ENCODE measurements around the gene FBXO28.
"Not testable (repeated sequence)": the region's sequence is repeated elsewhere in the genome, so short reads cannot be mapped to it uniquely, and the experiment has no call there.

Gene FBXO28, protein sequence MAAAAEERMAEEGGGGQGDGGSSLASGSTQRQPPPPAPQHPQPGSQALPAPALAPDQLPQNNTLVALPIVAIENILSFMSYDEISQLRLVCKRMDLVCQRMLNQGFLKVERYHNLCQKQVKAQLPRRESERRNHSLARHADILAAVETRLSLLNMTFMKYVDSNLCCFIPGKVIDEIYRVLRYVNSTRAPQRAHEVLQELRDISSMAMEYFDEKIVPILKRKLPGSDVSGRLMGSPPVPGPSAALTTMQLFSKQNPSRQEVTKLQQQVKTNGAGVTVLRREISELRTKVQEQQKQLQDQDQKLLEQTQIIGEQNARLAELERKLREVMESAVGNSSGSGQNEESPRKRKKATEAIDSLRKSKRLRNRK

DNA sequence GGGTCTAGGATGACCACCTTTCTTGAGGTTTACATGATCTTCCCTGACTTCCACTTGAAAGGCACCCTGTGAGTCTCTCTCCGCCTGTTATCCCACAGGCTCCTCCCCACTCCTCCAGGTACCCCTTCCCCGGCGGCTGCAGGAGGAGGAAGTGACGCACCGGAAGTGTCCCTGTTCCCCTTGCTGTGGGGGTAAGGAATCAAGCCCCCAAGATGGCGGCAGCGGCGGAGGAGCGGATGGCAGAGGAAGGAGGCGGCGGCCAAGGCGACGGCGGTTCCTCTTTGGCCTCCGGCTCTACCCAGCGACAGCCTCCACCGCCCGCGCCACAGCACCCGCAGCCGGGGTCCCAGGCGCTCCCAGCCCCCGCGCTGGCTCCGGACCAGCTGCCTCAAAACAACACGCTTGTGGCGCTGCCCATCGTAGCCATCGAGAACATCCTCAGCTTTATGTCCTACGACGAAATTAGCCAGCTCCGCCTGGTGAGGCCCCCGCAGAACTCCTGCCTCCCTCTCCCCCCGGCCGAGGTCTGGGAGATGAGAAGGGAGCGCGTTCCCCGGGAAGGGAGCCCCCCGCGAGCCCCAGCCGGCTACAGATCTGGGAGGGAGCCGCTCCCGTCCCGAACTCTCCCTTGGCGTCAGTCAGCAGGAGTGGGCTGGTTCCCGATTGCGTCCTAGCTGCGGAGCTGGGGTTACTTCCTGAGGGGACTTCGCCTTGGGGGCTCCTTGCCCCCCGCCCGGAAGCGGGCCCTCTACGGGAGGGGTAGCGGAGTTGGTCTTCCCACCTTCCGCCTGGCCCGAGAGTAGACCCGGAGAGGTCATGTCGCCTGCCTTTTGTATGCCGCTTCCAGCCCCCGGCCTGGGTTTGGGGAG, at the start of gene FBXO28:
TSS of gene FBXO28 (plus strand) at position 194 of the 869 bp plus-strand sequence. CDS start at position 213, 19 bp downstream.
- DNase-seq: peak; percentile 88

DNA sequence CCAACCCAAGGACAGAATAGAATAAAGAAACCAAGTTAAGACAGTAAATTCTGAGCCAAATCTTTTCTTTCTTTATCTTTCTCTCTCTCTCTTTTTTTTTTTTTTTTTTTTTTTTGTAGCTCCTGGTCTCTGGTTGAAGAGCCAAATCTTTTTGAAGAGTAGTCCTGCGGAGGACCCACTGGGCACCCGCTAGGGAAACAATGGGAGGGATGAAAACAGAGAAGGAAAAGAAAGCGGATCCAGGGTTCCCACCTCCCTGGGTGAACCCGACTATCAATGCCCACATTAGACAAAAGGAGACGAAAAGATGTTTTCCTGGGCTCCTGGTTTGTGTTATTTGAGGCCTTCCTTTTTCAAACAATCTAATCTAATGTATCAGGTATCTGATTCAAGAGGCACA, 49.8 kb upstream of the FBXO28 start:
- no peak for DNase-seq

DNA sequence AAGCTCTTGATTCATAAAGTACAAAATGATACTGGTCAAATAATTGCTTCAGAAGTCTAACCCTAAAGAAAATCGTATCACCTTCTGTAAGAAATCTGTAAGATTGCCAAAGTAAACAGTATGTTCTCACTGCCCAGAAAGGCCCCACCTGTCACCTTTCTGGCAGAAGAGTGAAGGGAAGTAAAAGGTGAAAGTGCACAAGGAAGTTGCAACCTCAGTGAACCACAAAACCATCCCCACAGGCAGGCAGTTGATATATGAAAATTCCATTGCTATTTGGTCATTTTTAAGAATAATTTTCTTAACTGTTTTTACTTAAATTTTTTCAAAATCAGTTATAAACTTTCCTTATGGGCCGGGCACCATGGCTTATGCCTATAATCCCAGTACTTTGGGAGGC, 48.5 kb upstream of the FBXO28 start:
- DNase-seq: no peak

DNA sequence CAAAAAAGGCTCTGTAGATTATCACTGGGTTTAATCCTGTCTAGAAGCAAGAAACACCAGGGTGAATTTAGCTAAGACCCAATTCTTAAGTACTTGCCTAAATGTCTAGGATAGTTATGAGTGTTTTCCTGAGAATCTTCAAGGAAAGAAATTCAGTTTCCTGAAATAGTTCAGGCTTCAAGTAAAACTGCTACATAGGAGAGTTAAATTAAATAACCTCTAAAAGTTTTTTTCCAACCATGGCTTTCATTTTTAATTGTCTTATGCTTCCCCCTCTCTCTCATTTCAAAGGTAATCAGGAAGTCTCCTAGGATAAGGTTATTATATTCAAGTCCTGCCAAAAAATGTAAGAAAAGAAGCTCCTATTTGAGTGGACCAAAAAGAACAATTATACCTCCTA, 46.7 kb upstream of the FBXO28 start:
- DNase-seq: no peak

DNA sequence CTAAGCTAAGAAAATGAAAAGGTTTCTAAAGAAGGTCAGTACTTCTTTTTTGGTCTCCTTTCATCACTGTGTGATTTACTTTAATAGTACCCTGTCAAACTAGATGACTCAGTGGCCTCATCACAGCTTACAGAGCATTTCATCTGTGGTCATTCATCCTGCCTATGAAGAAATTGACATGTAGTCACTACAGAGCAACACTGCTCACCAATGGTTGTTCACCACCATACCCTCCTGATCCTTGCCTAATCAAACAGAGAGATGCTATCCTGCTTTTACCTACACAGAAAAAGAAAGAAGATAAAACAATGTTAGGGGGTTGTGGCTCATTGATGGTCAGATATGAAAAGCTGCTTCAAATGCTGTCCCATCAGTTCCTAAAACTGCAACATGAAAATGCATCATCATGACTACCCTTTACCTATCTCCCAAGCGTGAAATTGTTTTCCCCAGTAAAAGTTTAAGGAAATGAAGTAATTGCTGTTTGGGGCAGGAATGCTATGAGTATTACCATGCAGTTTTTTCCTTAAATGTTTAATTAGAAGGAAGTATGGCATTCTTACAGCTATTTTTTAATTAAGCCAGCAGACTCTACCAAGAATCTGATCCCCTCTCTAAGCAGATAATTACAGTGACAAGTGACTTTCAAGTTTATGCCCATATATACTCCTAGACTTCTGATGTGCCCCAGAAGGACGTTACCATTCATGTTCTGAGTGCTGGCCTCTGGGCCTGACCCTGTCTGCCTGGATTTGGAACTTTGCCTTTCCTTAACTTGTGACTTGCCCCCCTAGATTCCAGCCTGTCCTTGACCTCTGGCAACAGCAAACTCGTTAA, 46.1 kb upstream of the FBXO28 start:
- no peak for DNase-seq

DNA sequence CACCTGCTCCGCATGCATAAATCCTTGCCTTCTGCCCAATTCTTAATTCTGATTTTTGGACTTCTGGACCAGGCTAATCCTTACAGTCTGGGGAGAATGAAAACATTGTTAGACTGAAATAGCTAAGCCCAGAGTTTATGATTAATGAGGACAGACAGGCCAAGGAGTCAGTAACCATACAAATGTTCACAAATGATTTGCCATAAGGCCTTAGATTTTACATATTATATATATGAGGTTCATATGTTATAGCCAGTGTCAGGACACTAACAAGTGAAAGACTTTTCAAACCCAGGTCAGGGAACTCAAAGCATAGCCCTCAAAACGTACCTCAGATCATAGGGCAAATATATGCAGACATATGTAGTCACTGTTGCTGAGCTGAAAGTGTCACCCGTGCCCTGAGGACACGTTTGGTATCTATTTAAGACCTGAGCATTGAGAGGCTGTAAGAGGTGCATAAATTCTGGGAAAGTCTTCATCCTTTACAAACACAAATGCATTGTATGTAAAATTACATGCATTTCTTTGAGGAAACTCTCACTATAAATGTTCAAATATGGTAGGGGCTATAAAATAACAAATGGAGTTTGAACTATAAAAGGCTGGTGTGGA, 45.3 kb upstream of the FBXO28 start:
- DNase-seq: no peak

DNA sequence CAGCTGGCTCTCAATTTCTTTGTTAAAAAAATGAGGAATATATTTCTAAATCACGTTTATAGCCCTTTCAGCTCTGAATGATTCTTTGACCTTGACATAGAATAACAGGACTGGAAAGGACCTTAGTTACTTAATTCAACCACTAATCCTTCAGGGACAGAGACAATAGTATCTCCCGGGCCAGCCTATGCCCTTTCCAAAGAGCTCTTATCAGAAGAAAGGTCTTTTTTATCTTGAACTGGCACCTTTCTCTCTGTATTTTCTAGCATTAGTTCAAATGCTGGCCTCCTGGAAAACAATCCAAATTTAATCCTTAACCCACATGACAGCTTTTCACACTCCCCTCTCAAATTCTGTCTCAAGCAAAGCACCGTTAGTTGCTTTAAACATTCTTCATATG, 44.8 kb upstream of the FBXO28 start:
- DNase-seq: no peak

DNA sequence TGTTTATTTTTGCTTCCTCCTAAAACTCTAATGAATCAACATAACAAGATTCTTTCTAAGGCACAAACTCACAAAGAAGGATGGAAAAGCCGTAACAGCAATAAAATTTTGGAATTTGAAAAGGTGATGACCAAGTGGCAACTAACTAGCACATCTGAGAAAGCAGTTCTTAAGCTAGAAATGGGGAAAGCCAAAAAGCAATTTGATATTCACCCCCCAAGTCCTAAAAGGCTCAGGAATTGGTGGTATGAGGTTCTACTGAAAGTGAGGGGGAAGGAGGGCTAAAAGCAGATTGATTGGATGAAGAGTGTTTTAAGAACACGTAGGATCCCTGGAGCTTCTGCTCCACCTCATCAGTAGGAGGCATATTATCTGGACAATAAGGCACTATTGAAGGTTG, 43.4 kb upstream of the FBXO28 start:
- no peak for DNase-seq

DNA sequence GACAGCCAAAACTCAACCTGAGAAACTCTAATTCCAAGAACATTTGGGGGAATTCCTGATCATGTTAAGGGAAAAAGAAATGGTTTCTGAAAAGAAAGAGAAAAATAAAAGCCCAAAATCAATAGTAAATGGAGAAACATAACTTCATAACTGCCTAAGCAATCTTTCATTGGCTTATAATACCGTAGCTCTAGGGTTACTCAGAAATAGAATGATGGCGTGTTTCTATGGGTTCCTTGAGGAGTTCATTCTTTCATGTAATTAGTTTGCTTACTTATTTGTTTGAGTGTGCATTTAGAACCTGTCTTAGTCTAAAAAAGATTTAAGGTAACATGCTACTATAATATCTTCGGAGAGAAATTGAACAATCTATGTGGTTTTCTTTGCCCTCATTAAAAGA, 37.5 kb upstream of the FBXO28 start:
- DNase-seq: no peak

DNA sequence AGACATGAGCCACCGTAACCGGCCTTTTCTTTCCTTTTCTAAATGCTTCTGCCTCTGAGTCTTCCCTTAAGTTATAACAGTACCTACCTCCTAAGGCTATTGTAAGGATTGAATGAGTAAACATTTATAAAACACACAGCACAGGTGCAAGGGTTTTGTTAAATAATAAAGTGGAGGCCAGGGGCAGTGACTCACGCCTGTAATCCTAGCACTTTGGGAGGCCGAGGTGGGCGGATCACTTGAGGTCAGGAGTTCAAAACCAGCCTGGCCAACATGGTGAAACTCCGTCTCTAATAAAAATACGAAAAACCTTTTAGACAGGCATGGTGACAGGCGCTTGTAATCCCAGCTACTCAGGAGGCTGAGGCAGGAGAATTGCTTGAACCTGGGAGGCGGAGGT, 34.3 kb upstream of the FBXO28 start:
- not testable (repeated sequence) for DNase-seq

DNA sequence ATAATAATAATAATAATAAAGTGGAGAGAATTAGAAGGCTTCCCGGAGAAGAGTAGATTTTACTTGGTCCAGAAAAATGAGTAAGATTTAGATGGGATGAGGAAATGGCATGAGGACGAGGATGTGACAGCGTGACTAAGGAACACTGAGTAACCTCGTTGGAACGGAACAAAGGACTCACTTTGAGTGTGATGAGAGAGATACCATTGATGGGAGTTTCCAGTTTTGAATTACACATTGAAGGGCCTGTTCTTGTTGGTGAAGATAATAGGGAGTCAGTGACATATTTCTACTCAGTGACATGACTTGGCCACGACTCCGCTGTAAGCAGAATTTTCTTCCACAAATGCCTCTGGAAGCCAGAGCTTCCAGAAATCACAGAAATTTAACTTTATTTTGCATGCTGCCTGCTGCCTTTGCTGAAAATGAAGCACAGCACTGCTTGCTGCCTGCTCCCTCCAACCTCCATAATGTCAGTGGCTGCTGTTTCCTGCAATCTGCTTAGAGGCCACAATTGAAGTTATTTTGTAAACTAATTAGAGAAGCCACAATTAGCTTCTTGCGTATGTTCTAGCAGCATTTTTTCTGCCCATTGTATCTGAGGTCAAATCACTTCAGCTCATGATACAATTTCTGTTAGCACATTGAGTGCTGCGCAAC, 33.7 kb upstream of the FBXO28 start:
- peak; percentile 1 for DNase-seq

DNA sequence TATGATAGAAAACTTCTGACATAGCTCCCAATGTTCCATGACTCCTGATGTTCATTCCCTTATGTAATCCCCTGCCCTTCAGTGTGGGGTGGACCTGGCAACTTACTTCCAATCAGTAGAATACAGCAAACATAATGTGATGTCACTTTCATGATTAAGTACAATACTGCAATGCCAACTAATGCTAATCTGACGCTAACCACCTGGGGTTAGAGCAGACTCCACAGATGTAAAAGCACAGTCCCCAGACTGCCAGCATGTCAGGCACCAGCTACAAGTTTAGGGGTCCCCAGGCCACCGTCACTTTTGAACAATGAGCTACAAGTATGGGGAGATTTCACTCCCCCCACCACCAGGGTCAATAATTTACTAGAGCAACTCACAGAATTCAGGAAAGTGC, 32.3 kb upstream of the FBXO28 start:
- no peak for DNase-seq

DNA sequence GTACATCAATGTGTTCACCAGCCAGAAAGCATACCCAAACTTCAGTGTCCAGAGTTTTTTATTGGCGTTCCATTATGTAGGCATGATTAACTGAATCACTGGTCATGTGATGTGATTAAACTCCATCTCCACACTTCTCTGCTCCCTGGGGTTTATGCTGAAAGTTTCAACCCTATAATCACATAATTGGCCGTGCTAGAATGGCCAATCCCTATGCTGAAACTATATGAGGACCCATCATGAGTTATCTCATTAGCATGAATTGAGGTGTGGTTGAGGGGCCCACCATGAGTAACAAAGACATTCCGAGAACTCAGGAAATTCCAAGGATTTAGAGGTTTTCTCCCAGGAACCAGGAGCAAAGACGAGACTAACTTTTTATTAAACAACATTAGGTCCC, 31.8 kb upstream of the FBXO28 start:
- DNase-seq: no peak

DNA sequence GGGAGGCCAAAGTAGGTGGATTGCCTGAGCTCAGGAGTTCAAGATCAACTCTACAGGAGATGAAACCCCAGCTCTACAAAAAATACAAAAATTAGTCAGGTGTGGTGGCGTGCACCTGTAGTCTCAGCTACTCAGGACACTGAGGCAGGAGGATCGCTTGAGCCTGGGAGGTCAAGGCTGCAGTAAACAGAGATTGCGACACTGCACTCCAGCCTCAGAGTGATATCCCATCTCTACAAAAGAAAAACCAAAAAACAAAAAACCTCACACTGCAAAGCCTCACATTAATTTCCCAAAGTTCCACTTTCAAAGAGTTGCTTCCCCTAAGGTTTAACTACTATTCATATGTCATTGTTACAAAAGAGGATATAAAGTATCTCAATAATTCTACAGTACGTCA, 29.0 kb upstream of the FBXO28 start:
- no peak for DNase-seq

DNA sequence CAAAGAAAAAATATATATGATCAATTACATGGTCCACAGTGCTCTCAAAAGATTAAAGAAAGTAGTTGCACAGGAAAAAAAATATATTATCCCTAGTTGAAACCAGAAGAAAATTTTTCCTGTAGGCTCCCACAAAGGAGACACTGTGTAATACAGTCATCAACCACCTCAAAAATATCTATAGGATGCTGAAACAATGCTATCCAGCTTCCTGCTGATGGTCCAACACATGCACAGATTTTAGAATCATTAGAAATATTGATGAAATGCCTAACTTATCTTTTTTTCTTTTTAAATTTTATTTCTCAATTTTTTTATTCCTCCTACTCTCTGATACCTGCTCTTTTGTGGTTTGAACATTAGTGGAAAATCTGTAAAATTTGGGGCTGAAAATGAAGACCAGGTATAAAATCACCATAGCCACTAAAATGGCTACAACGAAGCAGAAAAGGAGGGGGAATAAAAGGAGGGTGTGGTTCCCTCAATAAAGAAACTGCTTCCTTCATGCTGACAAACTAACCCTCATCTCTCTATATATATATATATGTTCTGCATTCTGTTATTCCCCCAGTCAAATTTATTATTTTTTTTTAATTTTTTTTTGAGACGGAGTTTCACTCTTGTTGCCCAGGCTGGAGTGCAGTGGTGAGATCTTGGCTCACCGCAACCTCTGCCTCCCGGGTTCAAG, 28.3 kb upstream of the FBXO28 start:
- no peak for DNase-seq

DNA sequence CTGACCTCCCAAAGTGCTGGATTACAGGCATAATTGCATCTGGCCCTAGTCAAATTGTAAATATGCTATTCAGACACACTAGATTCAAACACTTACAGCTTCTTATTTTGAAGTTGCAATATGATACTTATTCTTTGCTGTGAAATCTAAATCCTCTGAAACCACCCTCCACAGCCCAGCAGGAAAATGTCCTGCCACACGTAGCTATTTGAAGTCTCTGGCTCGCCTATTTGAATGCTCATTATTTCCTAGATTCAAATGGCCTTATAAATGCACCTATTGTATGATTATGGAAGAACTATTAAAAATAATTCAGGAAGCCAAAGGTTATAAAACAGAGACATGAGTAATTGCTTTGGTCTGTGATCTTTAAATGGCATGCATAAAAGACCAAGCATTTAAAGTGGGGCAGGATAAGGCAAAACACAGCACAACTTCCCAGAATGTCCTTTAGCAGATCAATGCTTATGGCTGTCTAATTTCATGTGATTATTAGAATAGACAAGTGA, 26.6 kb upstream of the FBXO28 start:
- no peak for DNase-seq

DNA sequence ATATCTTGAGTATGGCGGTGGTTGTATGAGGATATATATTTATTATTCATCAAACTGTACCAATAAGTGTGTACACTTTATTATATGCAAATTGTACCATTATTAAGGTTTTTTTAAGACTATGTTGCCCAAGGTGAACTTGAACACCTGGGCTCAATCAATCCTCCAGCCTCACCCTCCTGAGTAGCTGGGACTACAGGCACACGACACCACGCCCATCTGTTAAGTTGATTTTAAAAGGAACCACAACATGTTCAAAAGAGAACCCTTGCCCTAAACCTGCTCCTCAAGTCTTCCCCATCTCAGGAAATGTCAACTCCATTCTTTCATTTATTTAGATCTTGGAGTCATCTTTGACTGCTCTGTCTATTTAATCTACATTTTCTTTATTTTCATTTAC, 24.3 kb upstream of the FBXO28 start:
- DNase-seq: no peak

DNA sequence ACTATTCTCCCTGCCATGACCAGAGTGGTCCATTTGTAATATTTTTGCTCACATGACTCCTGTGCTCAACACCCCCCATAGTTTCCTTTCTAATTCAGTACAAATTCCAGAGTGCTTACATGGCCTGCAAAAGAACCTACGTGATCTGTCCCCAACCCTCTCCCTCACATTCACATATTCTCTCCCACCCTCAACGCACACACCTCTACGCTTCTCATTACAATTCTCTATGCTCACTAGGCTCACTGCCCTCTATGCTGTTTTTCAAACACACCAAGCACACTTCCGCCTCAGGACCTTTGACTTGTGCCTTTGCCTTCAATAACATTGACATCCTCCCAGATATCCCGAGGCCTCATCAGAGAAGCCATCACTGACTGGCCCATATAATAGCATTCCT, 23.8 kb upstream of the FBXO28 start:
- no peak for DNase-seq

DNA sequence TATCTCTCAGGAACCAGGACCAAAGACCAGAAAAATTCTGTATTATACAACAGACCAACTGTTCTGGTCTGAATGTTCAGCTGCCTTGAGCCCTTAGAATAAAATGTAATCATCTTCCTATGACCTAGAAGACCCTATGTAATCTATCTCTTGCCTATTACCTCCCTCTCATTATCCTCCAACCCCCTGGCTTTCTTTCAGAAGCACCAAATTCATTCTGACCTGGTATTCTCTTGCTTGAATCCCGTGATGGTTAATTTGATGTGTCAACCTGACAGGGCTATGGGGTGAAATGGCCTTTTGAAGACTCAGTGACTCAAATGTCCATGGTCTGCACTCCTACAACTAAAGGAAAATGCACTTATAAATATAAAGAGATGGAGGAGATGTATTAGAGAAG, 21.8 kb upstream of the FBXO28 start:
- DNase-seq: no peak

DNA sequence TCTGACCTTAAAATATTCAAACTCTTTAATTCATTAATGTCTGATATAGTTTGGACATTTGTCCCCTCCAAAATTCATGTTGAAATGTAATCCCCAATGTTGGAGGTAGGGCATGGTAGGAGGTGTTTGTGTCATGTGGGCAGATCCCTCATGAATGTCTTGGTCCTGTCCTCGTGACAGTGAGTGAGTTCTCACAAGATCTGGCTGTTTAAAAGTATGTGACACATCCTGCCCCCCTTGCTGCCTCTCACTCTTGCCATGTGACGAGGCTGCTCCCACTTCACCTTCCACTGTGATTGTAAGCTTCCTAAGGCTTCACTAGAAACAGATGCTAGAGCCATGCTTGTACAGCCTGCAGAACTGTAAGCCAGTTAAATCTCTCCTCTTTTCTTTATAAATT, 21.3 kb upstream of the FBXO28 start:
- DNase-seq: no peak

DNA sequence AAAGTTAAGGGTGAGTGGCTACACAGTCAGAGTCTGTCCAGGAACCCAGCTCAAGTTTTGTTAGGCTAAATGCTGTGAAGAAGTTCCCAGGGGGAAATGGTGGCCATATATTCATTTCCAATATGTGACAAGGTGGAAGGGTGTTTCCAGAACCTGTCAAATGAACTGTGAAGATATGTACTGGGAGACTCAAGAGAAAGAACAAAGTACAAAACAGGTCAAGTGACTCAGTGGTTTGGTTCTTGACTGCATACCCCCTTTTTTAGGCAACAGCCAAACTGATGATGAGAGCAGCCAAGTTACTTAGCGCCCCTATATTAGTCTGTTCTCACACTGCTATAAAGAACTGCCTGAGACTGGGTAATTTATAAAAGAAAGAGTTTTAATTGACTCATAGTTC, 18.6 kb upstream of the FBXO28 start:
- DNase-seq: no peak

DNA sequence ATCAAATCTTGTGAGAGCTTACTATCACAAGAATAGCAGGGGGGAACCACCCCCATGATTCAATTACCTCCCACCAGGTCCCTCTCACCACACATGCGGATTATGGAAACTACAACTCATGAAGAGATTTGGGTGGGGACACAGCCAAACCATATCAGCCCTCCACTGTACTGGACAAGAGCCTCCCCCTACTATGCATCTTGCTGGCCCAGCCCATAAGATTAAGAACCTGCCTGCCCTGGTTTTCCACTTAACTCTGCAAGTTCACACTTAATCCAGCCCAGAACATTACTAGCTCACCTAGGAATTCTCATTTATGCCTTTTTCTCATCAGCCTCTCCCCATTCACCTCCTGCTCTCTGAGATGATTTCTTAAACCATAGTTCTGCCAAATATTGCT, 18.0 kb upstream of the FBXO28 start:
- no peak for DNase-seq
